Measurements from ENCODE around the gene COX6A1. TPM values are rescaled to one million over a fixed set of nuclear protein-coding genes. Genes with fewer than 3 reads are reported as not detected.
"Not testable (repeated sequence)": the region's sequence is repeated elsewhere in the genome, so short reads cannot be mapped to it uniquely, and the experiment has no call there.

COX6A1 gene
- total and polyA plus RNA-seq, 3 donors from 2014 or later = 485 to 563 (median 549) TPM

DNA sequence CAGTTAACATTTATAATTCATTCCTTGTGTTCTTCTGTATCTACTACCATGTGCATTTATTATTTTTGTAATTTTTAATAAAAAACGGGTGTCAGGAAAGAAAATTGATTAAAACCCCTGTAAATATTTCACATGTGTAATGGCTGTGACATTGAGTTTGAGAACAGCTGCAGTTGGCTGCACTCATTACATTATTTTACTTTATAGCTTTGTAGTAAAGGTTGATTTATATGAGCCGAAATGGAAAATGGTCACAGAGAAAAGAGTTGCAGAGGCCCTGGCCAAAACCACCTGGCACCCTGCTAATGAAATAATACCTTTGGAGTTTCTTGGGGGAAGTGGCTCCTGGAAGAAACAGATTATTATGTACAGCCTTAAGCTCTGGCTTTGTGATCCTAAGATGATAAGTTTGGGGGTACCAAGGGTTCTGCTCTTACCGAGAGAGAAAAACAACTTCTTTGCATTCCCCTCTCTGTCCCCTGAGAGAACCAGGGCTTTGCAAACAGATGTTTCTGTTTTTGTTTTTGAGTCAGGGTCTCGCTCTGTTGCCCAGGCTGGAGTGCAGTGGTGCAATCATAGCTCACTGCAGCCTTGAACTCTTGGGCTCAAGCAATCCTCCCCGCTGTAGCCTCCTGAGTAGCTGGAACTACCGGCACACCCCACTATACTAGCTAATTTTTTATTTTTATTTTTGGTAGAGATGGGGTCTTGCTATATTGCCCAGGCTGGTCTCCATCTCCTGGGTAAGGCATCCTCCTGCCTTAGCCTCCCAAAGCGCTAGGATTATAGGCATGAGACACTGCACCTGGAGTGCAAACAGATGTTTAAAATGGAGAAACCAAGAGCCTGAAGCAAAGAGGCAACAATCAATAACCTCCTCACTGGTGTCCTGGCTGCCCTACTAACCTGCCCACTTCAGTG is 48.3 kb downstream of the COX6A1 start:
- intact Hi-C loops (cut with DNase I; ENCODE audit: low total_unique reads) = no loop called here
- H3K4me1 ChIP-seq = peaks cover 38% of the 10 kb centered on the region
- H3K36me3 ChIP-seq (ENCODE audit: low read depth, missing control alignments) = no peaks in the 10 kb centered on the region
- H3K9me3 ChIP-seq = no peaks in the 10 kb centered on the region
- no peak overlapping the region for H3K4me3 ChIP-seq
- peak overlapping the region in 1 of 2 donors; percentile 2 for H3K27ac ChIP-seq
- no peaks in the 10 kb centered on the region for H3K27me3 ChIP-seq
- TF ChIP-seq, protein P1, sequence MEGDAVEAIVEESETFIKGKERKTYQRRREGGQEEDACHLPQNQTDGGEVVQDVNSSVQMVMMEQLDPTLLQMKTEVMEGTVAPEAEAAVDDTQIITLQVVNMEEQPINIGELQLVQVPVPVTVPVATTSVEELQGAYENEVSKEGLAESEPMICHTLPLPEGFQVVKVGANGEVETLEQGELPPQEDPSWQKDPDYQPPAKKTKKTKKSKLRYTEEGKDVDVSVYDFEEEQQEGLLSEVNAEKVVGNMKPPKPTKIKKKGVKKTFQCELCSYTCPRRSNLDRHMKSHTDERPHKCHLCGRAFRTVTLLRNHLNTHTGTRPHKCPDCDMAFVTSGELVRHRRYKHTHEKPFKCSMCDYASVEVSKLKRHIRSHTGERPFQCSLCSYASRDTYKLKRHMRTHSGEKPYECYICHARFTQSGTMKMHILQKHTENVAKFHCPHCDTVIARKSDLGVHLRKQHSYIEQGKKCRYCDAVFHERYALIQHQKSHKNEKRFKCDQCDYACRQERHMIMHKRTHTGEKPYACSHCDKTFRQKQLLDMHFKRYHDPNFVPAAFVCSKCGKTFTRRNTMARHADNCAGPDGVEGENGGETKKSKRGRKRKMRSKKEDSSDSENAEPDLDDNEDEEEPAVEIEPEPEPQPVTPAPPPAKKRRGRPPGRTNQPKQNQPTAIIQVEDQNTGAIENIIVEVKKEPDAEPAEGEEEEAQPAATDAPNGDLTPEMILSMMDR (IDR thresholded peaks at IDR 0.05) = no peak
- TF ChIP-seq POLR2A (IDR thresholded peaks at IDR 0.05) = no peak
- WGBS, 2 donors = 63 to 73% methylated on average over 7 of the region's 7 CpGs
- DNase-seq = no peak

DNA sequence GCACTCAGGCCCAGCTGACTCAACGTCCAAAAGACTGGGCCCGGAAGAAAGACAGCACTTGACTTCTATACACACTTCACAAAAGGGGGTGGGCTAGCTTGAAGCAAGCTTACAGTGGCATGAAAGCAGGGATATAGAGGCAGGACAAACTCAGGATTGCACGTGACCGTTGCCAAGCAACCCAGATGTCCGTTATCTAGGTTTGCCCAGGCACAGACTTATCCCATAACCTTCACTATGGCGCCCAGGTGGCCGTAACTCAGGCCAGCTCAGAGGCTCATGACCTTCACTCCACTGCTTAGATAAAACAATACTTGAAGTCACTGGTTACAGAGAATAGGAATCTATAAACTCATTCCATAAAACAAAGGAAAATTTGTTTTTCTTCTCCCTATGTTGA is 49.6 kb downstream of the COX6A1 start:
- H3K27me3 ChIP-seq; H3K9me3 ChIP-seq; H3K4me3 ChIP-seq; intact Hi-C loops (cut with DNase I; ENCODE audit: low total_unique reads); H3K36me3 ChIP-seq (ENCODE audit: low read depth, missing control alignments): not testable (repeated sequence)
- H3K27ac ChIP-seq = peak overlapping the region; percentile 16 to 83
- peaks cover 43% of the 10 kb centered on the region for H3K4me1 ChIP-seq
- WGBS, 2 donors = 30 to 57% methylated on average over 7 of the region's 7 CpGs
- DNase-seq = peak; percentile 83

DNA sequence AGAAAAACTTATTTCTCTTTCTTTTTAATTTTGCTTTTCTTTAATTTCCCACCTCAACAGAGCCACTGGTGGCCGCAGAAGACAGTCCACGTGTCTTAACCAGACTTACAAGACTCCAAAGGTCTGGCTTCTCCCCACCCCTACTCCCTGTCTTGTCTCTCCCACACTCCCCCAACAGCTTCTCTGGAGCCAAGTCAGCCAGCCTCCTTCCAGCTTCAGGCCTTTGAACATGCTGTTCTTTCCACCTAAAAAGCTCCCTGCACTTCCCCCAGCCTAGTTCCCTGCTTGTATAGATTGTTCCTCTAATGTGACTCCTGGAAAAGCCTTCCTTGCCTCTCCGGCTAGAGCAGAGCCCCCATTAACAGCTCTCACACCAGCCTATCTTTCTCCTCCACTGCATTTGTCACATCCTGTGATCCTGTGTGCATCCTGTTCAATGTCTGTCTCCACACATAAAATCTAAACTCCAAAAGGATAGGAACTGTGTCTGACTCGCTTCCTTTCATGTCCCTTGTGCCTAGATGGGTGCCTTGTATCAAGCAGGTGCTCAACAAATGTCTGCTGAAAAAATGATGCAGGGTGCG is 50.2 kb downstream of the COX6A1 start:
- H3K27me3 ChIP-seq = no peaks in the 10 kb centered on the region
- no peaks in the 10 kb centered on the region for H3K36me3 ChIP-seq (ENCODE audit: low read depth, missing control alignments)
- H3K4me3 ChIP-seq = no peak overlapping the region
- H3K27ac ChIP-seq = peak overlapping the region; percentile 16 to 83
- WGBS, 2 donors = 34 to 44% methylated on average over 5 of the region's 5 CpGs
- intact Hi-C loops (cut with DNase I; ENCODE audit: low total_unique reads) = no loop called here
- H3K4me1 ChIP-seq = peaks cover 43% of the 10 kb centered on the region
- H3K9me3 ChIP-seq = no peaks in the 10 kb centered on the region
- no peak for TF ChIP-seq POLR2A (IDR thresholded peaks at IDR 0.05)
- TF ChIP-seq, protein P1 (IDR thresholded peaks at IDR 0.05) = no peak
- DNase-seq = peak; percentile 84

DNA sequence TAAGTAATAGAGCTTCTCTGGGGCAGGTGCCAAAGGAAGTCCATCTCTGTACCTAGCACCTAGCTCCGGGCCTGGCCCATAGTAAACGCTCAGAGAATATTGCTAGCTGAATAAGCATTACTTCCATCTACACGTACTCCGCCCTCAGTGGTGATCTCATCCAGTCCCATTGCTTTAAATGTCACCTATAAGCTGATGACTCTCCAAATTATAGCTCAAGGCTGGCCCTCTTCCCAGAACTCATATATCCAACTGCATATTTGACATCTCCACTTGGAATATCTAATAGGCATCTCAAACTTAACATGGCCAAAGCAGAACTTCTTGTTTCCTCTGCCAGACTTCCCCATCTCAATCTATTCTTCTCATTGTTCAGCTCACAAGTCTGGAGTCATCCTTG is 51.1 kb downstream of the COX6A1 start:
- H3K4me3 ChIP-seq = no peak overlapping the region
- peak overlapping the region; percentile 16 to 83 for H3K27ac ChIP-seq
- intact Hi-C loops (cut with DNase I; ENCODE audit: low total_unique reads) = no loop called here
- TF ChIP-seq, protein P1 (IDR thresholded peaks at IDR 0.05) = no peak
- TF ChIP-seq POLR2A (IDR thresholded peaks at IDR 0.05) = no peak
- no peak for DNase-seq
- no peaks in the 10 kb centered on the region for H3K9me3 ChIP-seq
- H3K4me1 ChIP-seq = peaks cover 39% of the 10 kb centered on the region
- WGBS, 2 donors = 93% methylated on average over 4 of the region's 4 CpGs
- H3K36me3 ChIP-seq (ENCODE audit: low read depth, missing control alignments) = no peaks in the 10 kb centered on the region
- H3K27me3 ChIP-seq = no peaks in the 10 kb centered on the region

DNA sequence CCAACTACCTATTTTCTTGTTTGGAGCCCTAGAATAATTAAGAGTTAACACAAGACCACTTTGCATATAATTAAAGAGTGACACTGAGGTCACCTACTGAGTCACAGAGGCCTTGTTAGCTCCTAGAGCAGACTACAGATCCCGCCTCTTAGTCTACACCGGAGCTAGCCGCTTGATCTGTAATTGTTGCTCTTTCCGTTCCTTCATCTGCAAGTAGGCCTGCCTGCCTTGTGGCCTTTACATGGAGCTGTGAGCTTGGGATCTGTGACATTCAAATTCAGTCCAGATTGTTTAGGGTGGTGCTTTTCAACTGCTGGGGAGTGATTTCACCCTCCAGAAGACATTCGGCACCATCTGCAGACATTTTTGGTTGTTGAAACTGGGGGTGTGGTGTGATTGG is 52.4 kb downstream of the COX6A1 start:
- peak overlapping the region; percentile 3 to 47 for H3K27ac ChIP-seq
- H3K4me1 ChIP-seq = peaks cover 43% of the 10 kb centered on the region
- no peak overlapping the region for H3K4me3 ChIP-seq
- intact Hi-C loops (cut with DNase I; ENCODE audit: low total_unique reads) = no loop called here
- TF ChIP-seq, protein P1 (IDR thresholded peaks at IDR 0.05) = no peak
- TF ChIP-seq POLR2A (IDR thresholded peaks at IDR 0.05) = no peak
- WGBS, 2 donors = 84 to 92% methylated on average over 5 of the region's 5 CpGs
- H3K36me3 ChIP-seq (ENCODE audit: low read depth, missing control alignments) = no peaks in the 10 kb centered on the region
- H3K27me3 ChIP-seq = no peaks in the 10 kb centered on the region
- no peak for DNase-seq
- no peaks in the 10 kb centered on the region for H3K9me3 ChIP-seq

All from testis (tissue), 3 donors.